ENCODE results near the gene SPARCL1.

Gene SPARCL1

DNA sequence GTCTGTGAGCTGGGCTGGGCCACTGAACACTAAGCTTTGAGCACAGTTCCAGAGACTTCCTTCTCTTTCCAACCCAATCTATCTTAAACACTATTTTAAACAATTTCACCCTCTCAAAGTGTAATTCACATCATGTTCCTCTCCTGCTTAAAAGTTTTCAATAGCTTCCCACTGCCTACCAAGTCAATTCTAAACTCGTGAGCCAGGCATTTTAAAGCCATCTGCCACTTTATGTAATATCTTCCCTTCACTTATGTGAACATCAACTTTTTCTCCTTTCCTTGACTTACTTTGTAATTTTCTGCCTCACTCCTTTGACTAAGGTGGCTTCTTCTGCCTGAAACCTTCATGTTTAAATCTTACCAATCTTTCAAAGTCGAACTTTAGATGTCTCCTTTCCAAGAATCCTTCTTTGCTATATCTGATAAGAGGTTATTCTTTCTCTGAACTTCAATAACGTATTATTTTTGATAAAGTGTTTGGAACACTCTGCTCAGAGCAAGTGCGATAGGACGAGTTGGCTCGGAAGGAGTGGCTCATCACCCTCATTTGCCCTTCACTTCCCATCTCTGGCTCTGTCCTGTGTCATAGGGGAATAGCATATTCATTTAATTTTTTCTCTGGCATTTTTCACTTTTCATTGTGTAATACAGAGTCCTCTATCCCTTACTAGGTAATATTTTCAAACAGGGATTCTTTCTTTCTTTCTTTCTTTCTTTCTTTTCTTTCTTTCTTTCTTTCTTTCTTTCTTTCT lies 13.0 kb upstream of the SPARCL1 start:
- DNase-seq, result no peak
- intact Hi-C loops (cut with DNase I), result no loop called here

DNA sequence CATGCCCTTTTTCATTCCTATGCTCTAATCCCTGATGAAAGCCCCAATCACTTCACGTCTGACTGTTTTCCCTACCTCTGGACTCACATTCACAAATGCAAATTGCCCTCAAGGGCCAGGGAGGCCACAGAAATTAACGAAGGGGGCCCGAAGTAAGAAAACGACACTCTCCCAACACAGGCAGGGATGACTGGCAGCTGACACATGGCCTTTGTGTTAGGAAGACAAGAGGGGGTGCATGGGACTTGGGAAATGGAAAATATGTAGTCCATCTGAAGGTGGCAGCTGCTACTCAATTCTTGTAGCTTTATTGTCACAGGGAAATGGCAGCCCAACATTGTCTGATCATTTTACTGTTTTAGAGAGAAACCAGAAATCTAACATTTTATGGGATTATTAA lies 12.3 kb upstream of the SPARCL1 start:
- intact Hi-C loops (cut with DNase I), result no loop called here

DNA sequence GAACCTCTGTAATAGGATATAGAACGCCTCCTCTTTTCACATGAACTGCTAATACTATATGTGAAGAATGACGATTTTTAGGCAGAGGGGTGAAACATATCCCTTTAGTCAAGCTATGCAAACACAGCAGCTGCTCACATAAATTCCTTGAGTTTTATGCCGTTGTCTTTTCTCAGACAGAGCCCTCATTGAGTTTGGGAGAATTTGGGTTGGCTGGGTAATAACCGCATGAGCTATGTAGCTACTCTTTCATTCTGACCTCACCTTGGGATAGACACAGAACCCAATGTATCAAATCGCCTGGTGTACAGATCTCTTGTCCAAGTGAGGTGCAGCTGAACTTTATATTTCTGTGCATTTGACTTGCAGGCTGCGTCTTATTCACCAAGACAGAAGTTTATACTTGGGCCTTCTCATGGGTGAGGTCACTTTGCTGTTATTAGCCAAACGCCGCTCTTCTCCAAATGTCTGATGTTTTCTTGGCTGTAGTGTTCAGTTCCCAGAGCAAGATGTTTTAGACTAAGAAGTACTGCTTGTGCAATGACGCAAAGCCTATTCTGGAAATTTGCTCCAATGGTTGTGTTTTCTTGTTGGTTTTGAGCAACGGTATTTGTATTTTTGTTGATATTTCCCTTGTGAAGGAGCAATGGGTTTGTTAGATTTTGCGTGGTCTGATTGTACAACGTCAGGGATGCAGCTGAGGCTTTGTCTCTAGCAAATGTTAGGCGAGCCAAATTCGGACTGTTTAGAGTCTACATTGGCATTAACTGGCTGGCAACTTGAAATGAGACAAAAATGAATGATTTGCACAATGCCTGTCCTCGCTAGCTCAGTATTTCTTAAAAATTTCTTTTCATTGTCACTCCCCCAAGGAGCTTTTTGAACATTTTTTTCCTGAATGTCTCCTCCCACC lies 11.2 kb upstream of the SPARCL1 start:
- DNase-seq, result peak in 4 of 42 donors; percentile 10 to 40 (median 20)
- intact Hi-C loops (cut with DNase I), result no loop called here

More for the DNA sequence above, 12.3 kb upstream of the SPARCL1 start:
- DNase-seq, result no peak

DNA sequence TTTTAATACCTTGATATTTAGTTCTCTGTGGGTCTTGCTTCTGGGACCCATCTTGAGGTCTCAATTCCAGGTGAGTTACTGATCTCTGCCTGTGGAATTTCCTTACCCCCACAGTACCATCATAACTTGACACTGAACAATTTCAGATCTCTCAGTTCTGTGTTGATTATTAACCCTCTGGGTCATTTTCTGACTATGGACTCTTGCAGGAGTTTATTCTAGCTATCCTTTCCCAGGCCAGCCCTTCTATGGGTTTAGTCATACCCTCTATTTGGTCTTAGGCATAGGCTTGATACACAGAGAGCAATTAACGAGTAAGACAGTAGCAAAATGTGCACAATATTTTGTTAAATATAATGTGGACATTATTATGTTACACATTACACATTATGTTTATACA lies 3.7 kb upstream of the SPARCL1 start:
- intact Hi-C loops (cut with DNase I), result no loop called here
- no peak for DNase-seq

DNA sequence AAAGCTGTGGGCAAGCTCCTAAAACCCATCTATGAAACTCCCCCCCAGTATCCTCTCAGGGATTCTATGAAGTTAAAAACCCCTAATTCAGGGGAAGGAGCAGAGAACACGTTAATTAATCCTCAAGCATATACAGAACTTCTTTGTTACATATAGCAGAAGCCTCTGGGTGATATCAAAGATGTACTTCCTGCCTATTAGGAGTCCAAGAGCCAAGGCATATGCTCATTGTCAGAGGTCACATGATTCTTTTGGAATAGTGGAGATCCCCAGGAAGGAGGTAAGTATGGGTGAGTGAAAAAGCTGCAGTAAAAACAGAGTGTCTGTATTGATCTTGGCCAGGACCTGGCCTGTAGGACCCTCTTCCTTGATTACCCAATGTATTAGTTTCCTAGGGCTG lies 2.9 kb upstream of the SPARCL1 start:
- intact Hi-C loops (cut with DNase I), result no loop called here
- DNase-seq, result no peak

DNA sequence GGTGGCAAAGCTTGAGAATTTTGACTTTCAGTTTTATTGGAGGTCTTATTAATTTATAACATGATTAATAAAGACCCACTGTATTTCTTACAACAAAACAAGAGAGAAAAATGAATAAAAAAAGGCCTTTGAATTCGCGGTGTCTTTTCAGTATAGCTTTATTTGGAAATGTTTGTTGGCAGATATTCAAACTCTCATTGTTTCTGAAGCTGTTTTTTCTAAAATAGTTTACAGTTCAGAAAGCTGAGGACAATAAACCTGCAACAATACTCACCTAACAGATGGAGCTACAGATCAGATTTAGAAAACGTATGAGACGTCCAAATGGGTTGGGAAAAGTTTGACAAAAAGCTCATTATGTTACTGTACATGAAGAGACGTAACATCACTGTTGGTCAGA lies 2.4 kb upstream of the SPARCL1 start:
- intact Hi-C loops (cut with DNase I), result no loop called here
- DNase-seq, result no peak

DNA sequence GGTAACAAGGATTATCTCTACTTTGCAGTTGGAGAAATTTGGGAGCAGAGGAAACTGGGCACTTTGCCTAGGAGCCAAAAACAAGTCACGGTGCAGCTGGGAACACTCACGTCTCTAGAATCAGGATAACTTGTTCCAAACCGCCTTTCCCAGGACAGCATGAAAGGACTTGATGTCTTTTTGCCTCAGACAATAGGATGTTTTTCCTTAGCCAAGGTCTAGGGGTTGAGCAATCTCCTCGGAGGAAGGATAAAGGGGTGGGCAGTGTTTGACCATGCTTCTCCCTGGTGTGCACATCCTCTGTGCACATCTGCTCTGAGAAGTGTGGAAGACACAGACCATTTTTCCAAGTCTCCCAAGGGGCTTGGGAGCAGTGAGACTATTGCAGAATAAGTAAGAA lies 1.7 kb upstream of the SPARCL1 start:
- DNase-seq, result peak in 13 of 42 donors; percentile 11 to 60 (median 28)
- intact Hi-C loops (cut with DNase I), result no loop called here

DNA sequence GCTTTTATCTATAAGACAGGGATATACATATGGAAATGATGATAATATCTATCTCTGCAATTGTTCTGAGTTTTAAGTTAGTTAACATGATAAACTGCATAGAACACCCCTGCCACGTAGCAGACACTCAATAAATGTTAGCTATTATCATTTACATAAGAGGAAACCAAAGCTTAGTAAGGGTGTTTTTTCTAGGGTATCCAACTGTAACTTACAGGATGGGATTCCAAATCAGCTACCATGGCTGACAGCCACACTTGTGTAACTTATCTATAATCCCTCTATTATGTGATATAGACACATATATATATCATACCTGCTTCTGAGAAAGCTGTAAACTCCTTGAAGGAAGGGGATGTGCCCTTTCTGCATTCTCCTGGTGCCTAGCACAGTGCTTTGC lies 1.1 kb upstream of the SPARCL1 start:
- intact Hi-C loops (cut with DNase I), result no loop called here
- DNase-seq, result no peak

DNA sequence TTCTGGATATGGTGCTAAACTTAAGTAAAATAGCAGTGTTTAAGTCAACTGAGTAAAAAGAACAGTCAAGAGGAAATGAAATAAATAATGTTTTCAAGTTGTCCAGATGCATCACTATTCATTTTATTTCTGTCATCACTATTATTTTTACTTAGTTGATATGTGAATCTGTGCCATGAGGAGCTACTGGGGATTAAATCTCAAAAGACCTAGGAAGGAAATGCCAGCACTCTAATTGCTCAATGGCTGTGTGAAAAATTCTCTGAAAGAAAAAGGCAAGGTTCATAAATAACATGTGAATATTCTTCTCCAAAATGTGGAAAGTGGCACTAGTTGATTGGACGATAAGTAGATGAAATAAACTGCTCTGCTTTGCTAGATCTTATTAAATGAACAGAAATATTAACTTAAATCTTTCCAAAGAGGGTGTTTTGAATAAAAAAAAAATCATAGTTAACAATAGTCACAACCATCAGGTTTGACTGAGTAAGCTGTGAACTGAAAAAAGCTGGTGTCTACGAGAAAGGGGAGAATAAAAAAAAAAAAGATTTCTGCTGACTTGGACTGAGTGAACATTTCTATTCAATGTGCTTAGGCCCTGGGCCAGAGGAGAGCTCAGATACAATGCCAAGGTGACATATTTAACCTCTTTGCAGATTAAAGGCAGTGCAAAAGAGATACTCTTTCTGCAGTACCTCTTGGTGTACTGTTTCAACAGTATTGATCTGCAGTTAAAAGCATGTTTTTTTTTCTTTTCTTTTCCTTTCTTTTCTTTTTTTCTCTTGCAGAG lies 1.6 kb downstream of the SPARCL1 start:
- no peak for DNase-seq

DNA sequence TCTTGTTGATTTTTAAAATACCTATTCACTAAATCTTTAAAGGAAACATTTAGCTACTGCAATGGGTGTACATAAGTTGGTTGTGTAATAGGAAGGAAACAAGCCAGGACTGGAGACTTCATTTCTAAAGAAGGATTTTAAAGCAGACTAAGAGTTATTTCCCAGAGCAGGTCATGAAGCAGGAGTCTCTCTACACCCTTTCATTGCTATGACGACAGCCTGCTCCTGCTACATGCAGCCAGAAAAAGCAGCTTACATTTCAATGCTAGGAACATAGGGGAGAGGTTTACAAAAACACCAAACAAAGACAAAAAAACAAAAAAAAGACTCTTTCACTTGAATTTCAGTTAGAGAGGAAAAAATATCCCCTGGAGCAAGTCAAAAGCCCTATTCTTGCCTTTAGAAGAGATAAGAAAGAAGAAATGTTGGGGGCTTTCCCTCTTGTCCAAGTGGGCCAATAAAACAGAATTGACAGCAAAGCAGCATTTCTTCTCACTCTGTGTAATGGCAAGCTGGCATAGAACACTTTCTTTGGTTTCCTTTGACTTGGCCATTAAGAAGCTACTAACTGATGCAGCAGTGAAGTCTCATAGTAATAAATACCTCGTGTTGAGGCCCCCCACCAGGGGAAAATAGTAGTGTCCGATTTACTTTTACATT lies 3.4 kb downstream of the SPARCL1 start:
- intact Hi-C loops (cut with DNase I), result no loop called here
- DNase-seq, result peak in 2 of 42 donors; percentile 28 to 49

More for the DNA sequence above, 1.6 kb downstream of the SPARCL1 start:
- intact Hi-C loops (cut with DNase I), result no loop called here

DNA sequence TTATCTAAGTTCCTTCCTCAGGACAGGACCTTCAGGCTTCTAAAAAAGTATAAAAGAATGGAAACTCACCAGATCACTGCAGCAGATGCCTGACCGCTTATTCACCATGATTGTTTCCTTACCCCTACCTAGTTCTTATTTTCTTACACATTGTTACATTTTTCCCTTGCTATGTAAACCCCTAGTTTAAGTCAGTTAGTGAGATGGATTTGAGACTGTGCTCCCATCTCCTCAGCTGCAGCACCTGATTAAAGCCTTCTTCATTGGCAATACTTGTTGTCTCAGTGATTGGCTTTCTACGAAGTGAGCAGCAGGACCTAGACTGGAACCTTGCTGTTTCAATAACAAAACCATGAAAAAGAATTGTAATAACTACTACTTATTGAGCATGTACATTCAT lies 4.7 kb downstream of the SPARCL1 start:
- intact Hi-C loops (cut with DNase I), result no loop called here
- no peak for DNase-seq

DNA sequence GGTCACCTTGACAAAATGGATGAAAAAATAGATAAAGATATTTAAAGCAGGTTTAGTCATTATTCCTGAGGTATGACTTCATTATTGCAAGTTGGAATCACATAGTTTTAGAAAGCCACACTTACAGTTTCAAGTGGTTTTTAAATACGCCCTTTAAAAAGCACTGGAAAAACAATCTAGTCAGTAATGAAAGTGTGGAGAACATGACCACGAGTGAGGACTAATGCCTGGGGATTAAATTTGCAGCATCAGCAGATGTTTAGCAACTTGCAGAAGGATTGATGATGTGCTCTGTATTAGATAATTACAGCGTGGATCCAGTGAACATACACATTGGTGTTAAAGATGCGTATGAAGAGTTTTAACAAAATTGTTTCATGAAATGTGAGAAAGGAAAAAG lies 5.9 kb downstream of the SPARCL1 start:
- no peak for DNase-seq
- intact Hi-C loops (cut with DNase I), result no loop called here

DNA sequence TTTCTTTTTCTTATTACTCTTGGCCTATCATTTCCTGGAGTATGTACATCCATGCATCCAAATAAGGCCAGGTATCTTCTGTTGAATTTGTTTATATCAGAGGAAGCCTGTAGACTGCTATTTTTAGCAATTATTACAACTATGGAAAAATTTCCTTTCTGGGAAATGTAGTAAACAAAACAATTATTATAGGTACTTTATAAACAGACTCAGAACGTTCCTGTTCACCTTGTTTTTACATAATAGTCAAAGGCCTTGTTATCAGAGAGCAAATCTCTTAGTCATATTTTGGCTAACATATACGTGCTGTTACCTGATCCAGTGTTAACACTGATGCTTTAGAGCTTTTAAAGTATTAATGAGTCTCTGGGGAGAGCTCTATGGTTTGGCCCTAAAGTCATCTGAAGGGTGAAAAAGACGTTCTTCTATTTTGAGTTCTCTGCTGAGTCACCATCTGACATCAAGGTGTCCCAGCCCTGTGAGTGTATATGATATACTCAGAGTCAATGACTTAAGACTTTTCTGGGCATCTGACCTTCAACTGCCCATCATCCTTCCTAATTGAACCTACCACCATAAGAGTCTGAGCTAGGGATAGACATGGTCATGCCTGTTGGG lies 7.3 kb downstream of the SPARCL1 start:
- no peak for DNase-seq
- intact Hi-C loops (cut with DNase I), result no loop called here

DNA sequence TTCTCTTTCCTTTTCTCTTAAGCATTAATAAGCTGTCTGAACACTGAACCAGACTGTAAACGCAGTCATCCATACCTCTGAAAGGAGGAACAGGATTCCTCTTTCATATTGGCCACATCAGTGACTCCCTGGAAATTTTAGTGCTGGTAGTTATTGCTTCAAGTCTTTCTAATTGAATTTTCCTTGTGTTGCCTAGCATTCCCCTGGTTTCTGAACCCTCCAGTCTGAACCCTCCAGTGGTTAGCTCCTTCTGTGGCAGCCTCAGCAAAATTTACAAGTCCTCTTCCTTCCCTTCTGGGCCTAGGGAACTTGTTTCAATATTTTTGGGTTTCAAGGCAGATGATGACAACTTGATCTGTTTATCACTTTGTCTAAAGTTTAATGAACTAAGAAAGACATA lies 7.9 kb downstream of the SPARCL1 start:
- DNase-seq, result no peak
- intact Hi-C loops (cut with DNase I), result no loop called here

DNA sequence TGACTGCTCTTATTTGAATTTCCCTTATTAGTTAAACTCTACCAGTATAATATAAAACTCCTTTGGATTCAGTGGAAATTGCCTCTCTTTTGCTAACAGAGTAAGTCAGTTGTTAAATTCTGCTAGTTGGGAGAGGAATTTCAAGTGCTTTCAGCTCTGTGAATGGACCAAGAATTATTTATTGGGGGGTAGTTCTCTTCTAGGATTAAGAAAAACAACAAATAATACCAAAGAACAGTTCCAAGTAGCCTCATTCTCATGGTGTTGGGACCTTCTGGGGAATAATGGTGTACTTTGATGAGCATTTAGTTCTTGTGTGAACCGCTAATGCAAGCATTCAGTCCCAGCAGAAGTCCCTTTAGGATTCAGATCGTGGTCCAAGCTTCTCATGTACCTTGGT lies 11.6 kb downstream of the SPARCL1 start:
- intact Hi-C loops (cut with DNase I), result no loop called here
- no peak for DNase-seq

DNA sequence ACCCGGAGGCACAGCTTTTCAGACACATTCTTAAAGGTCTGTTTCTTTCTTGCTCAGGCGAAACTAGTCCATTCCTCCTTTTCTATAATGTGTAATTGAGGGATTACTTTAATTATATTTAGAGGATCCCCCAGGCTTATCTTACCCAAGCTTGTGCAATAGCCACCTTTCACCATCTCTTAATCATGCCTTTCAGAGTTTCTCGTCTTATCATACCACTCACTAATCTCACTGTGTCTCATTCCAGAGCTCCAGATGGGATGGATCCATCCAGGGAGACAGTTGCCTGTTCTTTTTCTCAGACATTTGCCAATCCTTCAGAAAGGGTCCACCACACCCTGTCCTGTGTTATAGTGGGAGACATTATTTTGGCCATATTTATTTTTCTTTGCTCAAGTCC lies 12.5 kb downstream of the SPARCL1 start:
- intact Hi-C loops (cut with DNase I), result no loop called here

DNA sequence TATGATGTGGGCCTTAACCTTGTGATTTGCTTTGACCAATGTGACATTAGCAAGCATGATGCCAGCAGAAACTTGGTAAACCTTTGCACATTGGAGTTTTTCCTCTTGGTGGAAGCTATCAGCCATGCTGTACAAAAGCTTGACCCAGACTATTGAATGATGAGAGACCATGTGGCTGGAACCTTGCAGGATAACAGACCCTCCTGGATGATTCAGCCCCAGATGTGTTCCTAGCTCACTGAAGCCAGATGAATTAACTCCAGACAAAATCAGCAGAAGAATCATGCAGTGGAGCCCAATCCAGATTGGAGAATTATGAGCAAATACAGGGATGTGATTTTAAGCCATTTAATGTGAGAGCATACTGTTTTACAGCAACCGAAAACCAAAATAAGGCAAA lies 16.8 kb downstream of the SPARCL1 start:
- DNase-seq, result no peak
- intact Hi-C loops (cut with DNase I), result no loop called here

More for the DNA sequence above, 12.5 kb downstream of the SPARCL1 start:
- no peak for DNase-seq

DNA sequence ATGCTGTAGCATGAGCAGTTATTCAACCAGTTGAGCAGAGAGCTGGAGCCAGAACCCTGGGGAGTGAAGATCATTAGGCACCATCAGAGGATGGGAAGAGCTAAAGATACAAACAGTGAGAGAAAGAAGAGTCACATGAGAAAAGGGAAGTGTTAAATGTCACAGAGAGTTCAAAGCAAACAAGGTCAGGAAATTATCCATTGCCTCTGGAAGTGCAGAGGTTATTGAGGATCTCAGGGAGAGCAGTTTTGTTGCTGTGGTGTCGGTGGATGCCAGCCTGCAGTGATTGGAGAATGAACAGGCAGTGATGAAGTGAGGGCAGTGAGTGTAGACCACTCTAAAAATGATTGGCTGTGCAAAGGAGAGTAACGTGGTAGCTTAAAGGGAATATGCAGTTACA lies 17.7 kb downstream of the SPARCL1 start:
- no peak for DNase-seq
- intact Hi-C loops (cut with DNase I), result no loop called here

DNA sequence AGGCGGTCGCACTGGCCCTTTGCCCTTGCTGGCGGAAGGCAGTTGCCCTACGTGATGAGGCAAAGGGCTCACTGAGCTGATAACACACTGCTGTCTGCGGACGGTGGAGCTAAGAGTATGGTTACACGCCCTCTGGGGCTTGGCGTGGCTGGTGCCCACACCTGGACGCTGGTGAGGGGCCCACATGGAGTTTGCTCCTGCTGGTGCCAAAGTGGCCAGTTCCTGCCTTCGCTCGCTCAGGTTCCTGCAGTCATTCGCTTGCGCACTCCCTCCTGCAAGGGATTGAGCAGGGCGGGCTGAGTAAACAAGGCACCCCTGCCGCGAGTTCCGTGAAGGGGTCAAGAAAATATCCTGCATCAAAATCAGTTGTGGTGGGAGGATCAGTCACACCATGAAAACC lies 18.4 kb downstream of the SPARCL1 start:
- intact Hi-C loops (cut with DNase I), result no loop called here
- no peak for DNase-seq

Measured in head of caudate nucleus (tissue), 42 donors.